ENCODE data around the gene CLPTM1L.

Gene CLPTM1L

GRCh38 chr5:1354576-1354975 is 9.7 kb upstream of the CLPTM1L start:
- DNase-seq (ENCODE audit: low read depth), result no peak
- no peak for TF ChIP-seq CTCF (conservative IDR thresholded peaks at IDR 0.05; ENCODE audit: control insufficient read depth, insufficient read depth, low read depth, low read length)
- H3K4me3 ChIP-seq (ENCODE audit: control insufficient read depth, low read depth, low read length), result no peak overlapping the region

- no peak for DNase-seq (ENCODE audit: low read depth)
- no peak for TF ChIP-seq CTCF (conservative IDR thresholded peaks at IDR 0.05; ENCODE audit: control insufficient read depth, insufficient read depth, low read depth, low read length)
- H3K4me3 ChIP-seq (ENCODE audit: control insufficient read depth, low read depth, low read length), result no peak overlapping the region
Measured at GRCh38 chr5:1352231-1353219, 7.6 kb upstream of the CLPTM1L start.

GRCh38 chr5:1351156-1351555 is 6.3 kb upstream of the CLPTM1L start:
- no peak overlapping the region for H3K4me3 ChIP-seq (ENCODE audit: control insufficient read depth, low read depth, low read length)
- TF ChIP-seq CTCF (conservative IDR thresholded peaks at IDR 0.05; ENCODE audit: control insufficient read depth, insufficient read depth, low read depth, low read length), result no peak
- DNase-seq (ENCODE audit: low read depth), result no peak

- no peak for TF ChIP-seq CTCF (conservative IDR thresholded peaks at IDR 0.05; ENCODE audit: control insufficient read depth, insufficient read depth, low read depth, low read length)
- DNase-seq (ENCODE audit: low read depth), result no peak
- H3K4me3 ChIP-seq (ENCODE audit: control insufficient read depth, low read depth, low read length), result no peak overlapping the region
Measured at GRCh38 chr5:1349246-1349645, 4.3 kb upstream of the CLPTM1L start.

GRCh38 chr5:1348986-1349245 is 4.0 kb upstream of the CLPTM1L start:
- DNase-seq (ENCODE audit: low read depth), result no peak
- no peak for TF ChIP-seq CTCF (conservative IDR thresholded peaks at IDR 0.05; ENCODE audit: control insufficient read depth, insufficient read depth, low read depth, low read length)
- no peak overlapping the region for H3K4me3 ChIP-seq (ENCODE audit: control insufficient read depth, low read depth, low read length)

- no peak for TF ChIP-seq CTCF (conservative IDR thresholded peaks at IDR 0.05; ENCODE audit: control insufficient read depth, insufficient read depth, low read depth, low read length)
- no peak overlapping the region for H3K4me3 ChIP-seq (ENCODE audit: control insufficient read depth, low read depth, low read length)
- DNase-seq (ENCODE audit: low read depth), result no peak
Measured at GRCh38 chr5:1347571-1347970, 2.7 kb upstream of the CLPTM1L start.
